ENCODE measurements around the gene OPCML. TPM values are rescaled to one million over a fixed set of nuclear protein-coding genes. Genes with fewer than 3 reads are reported as not detected.

The OPCML gene
- total and polyA plus RNA-seq, 4 donors: under 0.01 to 1.3 (median 0.88) TPM; not detected in 1

DNA sequence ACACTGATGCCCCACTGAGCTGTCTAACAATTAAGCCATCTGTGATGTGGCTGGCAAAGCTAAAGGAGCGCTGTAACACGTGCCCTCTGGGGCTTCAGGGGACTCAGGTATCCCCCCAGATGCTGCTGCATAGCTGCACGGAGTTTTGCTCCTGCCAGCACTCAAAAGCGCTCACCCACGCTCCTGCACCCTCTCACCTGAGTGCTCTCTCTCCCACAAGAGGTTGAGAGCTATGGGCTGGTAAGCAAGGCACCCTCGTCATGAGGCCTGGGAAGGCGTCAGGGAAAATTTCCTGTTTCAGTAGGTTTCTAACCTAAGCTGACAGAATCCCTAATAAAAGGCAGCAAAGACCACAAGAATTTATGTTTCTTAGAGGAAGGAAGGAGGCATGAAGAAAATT is 850.3 kb downstream of the OPCML start:
- intact Hi-C loops (cut with DNase I): no loop called here
- Histone ChIP-seq H3K27me3 (ENCODE audit: control insufficient read depth in 1 of 2, insufficient read depth in 2 of 2, low read length in 1 of 2) (no peaks in the 10 kb centered on the region), H3K36me3 (ENCODE audit: control insufficient read depth in 1 of 2, insufficient read depth in 2 of 2, low read length in 1 of 2) (no peaks in the 10 kb centered on the region), H3K4me3 (ENCODE audit: low read length in 2 of 2) (no peak overlapping the region), H3K4me1 (ENCODE audit: control insufficient read depth in 1 of 2, insufficient read depth in 2 of 2, low read length in 2 of 2) (no peaks in the 10 kb centered on the region), H3K9me3 (ENCODE audit: control insufficient read depth, low read length) (no peaks in the 10 kb centered on the region), H3K27ac (ENCODE audit: low read depth in 1 of 2, low read length in 2 of 2) (no peak overlapping the region)
- 63 to 65% methylated on average over 7 of the region's 7 CpGs for WGBS, 2 donors
- DNase-seq (no peak), ATAC-seq (ENCODE audit: low FRiP score) (no peak)

DNA sequence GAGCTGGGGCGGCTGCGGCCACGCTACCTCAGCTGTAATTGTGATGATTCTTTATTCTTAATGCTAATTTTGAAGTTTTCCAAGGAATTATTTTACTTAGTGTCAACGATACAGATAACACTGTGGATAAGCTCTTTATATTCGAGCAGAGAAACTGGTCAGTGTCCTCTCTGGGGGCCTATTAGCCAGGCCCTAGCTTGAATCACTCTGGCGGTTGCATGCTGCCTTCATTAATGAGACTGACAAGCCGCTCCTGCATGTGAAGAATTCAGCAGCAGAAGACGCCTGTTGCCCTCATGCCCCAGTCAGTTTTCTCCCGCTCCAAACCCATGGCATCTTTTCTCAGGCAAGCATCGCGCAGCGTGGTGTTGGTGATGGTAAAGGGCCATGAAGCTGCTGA is 851.7 kb downstream of the OPCML start:
- no peaks in the 10 kb centered on the region for H3K27me3 ChIP-seq (ENCODE audit: control insufficient read depth in 1 of 2, insufficient read depth in 2 of 2, low read length in 1 of 2)
- DNase-seq (no peak), ATAC-seq (ENCODE audit: low FRiP score) (no peak)
- intact Hi-C loops (cut with DNase I): no loop called here
- H3K4me3 ChIP-seq (ENCODE audit: low read length in 2 of 2): no peak overlapping the region
- WGBS, 2 donors: 75 to 78% methylated on average over 12 of the region's 12 CpGs
- H3K27ac ChIP-seq (ENCODE audit: low read depth in 1 of 2, low read length in 2 of 2): no peak overlapping the region
- H3K36me3 ChIP-seq (ENCODE audit: control insufficient read depth in 1 of 2, insufficient read depth in 2 of 2, low read length in 1 of 2): no peaks in the 10 kb centered on the region
- no peaks in the 10 kb centered on the region for H3K9me3 ChIP-seq (ENCODE audit: control insufficient read depth, low read length)
- H3K4me1 ChIP-seq (ENCODE audit: control insufficient read depth in 1 of 2, insufficient read depth in 2 of 2, low read length in 2 of 2): no peaks in the 10 kb centered on the region

DNA sequence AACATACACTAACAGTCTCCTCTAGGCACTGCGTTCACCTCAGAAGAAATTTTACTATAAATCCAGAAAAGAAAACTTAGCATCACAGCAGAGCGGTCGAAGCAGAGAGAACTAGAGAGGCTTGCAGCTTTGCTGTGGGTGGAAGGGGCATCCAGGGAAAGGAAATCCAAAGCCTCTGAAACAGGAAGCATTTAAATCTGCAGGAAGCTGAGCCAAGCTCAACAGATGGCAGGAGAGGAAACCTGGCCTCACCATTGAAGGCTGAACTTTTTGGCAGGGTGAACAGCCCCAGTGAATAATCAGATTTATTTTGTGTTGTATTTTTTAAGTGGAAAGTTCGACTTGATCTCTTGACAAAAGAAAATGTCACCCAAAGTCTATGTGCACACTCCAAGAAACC is 858.1 kb downstream of the OPCML start:
- intact Hi-C loops (cut with DNase I): no loop called here
- 51% methylated on average over 4 of the region's 4 CpGs for WGBS, 2 donors
- no peak overlapping the region for H3K27ac ChIP-seq (ENCODE audit: low read depth in 1 of 2, low read length in 2 of 2)

DNA sequence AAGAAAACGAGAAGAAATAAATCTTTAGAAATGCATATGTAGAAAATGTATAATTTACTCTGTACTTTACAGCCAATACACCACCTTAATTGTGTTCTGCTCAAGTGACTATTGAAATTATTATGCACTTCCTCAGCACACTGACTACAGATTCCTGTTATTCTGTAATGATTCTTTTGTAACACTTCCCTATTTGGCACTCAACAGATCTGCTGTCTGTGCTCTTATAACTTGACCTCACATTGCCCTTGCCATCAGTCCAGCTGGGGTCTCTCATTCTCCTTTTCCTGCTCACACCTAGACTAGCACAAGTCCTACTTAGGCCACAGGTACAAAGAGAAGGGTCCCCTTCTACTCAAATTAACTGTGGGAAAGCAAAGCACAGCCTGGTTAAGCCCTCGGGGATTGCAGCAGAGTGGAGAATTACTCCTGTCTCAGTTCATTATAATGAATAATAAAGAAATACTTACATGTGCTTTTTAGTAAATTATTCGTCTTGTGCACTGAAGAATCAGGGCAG is 860.4 kb downstream of the OPCML start:
- no peak for ATAC-seq (ENCODE audit: low FRiP score)
- WGBS, 2 donors: 41 to 44% methylated on average over 3 of the region's 3 CpGs
- H3K4me3 ChIP-seq (ENCODE audit: low read length in 2 of 2): no peak overlapping the region

More for the DNA sequence above, 858.1 kb downstream of the OPCML start:
- Histone ChIP-seq H3K4me1 (ENCODE audit: control insufficient read depth in 1 of 2, insufficient read depth in 2 of 2, low read length in 2 of 2) (no peaks in the 10 kb centered on the region), H3K36me3 (ENCODE audit: control insufficient read depth in 1 of 2, insufficient read depth in 2 of 2, low read length in 1 of 2) (no peaks in the 10 kb centered on the region), H3K9me3 (ENCODE audit: control insufficient read depth, low read length) (no peaks in the 10 kb centered on the region), H3K4me3 (ENCODE audit: low read length in 2 of 2) (no peak overlapping the region), H3K27me3 (ENCODE audit: control insufficient read depth in 1 of 2, insufficient read depth in 2 of 2, low read length in 1 of 2) (no peaks in the 10 kb centered on the region)
- DNase-seq (no peak), ATAC-seq (ENCODE audit: low FRiP score) (no peak)

DNA sequence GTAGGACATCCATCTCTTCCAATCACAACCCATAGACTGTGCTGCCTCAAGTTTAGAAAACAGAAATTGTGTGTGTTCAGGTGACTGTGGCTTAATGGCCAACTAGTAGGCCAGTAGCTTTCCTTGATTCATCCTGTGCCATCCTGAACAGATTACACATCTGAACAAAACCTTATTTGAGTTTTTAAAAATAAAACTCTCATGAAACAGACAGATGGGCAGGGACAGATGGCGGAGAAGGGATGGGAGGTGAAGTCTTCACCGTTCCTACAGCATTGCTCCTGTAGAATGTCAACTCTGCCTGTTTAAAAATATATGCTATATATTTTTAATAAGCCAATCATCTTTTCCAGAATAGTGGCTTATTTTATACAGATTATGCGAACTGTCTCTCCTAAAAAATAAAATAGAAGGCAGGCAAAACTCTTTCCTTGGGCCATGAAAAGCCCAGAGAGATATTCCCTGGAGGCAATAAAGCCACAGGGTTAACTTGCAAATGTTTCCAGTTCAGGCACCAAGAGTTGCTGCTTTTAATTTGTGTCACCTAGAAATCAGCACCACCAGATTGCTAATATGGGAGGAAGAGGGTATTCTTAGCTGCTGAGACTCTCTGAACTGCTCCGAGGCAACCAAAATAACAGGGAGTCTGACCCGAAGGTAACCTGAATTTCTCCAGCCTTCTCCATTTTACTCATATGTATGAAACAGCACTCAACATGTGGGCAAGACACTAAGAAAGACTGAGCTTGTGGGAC is 861.2 kb downstream of the OPCML start:
- no peak for DNase-seq
- Histone ChIP-seq H3K27me3 (ENCODE audit: control insufficient read depth in 1 of 2, insufficient read depth in 2 of 2, low read length in 1 of 2) (no peaks in the 10 kb centered on the region), H3K4me1 (ENCODE audit: control insufficient read depth in 1 of 2, insufficient read depth in 2 of 2, low read length in 2 of 2) (no peaks in the 10 kb centered on the region), H3K27ac (ENCODE audit: low read depth in 1 of 2, low read length in 2 of 2) (no peak overlapping the region), H3K9me3 (ENCODE audit: control insufficient read depth, low read length) (no peaks in the 10 kb centered on the region), H3K4me3 (ENCODE audit: low read length in 2 of 2) (no peak overlapping the region), H3K36me3 (ENCODE audit: control insufficient read depth in 1 of 2, insufficient read depth in 2 of 2, low read length in 1 of 2) (no peaks in the 10 kb centered on the region)
- WGBS, 2 donors: 62 to 65% methylated on average over 5 of the region's 5 CpGs
- no peak for ATAC-seq (ENCODE audit: low FRiP score)
- intact Hi-C loops (cut with DNase I): no loop called here

More for the DNA sequence above, 860.4 kb downstream of the OPCML start:
- no peaks in the 10 kb centered on the region for H3K36me3 ChIP-seq (ENCODE audit: control insufficient read depth in 1 of 2, insufficient read depth in 2 of 2, low read length in 1 of 2)
- H3K27me3 ChIP-seq (ENCODE audit: control insufficient read depth in 1 of 2, insufficient read depth in 2 of 2, low read length in 1 of 2): no peaks in the 10 kb centered on the region
- H3K4me1 ChIP-seq (ENCODE audit: control insufficient read depth in 1 of 2, insufficient read depth in 2 of 2, low read length in 2 of 2): no peaks in the 10 kb centered on the region
- intact Hi-C loops (cut with DNase I): no loop called here
- H3K9me3 ChIP-seq (ENCODE audit: control insufficient read depth, low read length): no peaks in the 10 kb centered on the region
- DNase-seq: no peak
- H3K27ac ChIP-seq (ENCODE audit: low read depth in 1 of 2, low read length in 2 of 2): no peak overlapping the region

DNA sequence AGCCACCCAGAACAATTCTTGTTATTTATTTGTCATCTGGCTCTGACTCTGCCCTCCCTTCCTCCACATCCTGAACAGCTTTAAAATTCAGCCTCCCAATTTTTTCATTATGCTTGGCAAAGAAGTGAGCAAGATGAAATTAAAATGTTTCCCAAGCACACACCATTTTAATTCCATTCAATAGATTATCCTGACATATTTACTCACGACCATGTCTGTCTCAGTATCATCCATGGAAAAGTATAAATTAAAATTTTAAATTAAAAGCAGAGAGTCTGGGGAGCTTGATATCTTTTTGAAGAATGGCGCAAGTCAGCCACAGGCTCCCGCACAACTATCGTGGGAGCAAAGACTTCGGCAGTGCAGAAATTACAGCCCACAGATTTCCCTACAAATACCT is 862.4 kb downstream of the OPCML start:
- Histone ChIP-seq H3K27me3 (ENCODE audit: control insufficient read depth in 1 of 2, insufficient read depth in 2 of 2, low read length in 1 of 2) (no peaks in the 10 kb centered on the region), H3K4me3 (ENCODE audit: low read length in 2 of 2) (no peak overlapping the region), H3K36me3 (ENCODE audit: control insufficient read depth in 1 of 2, insufficient read depth in 2 of 2, low read length in 1 of 2) (no peaks in the 10 kb centered on the region), H3K27ac (ENCODE audit: low read depth in 1 of 2, low read length in 2 of 2) (no peak overlapping the region), H3K4me1 (ENCODE audit: control insufficient read depth in 1 of 2, insufficient read depth in 2 of 2, low read length in 2 of 2) (no peaks in the 10 kb centered on the region), H3K9me3 (ENCODE audit: control insufficient read depth, low read length) (no peaks in the 10 kb centered on the region)
- intact Hi-C loops (cut with DNase I): no loop called here
- ATAC-seq (ENCODE audit: low FRiP score): no peak
- 23 to 45% methylated on average over 5 of the region's 5 CpGs for WGBS, 2 donors
- no peak for DNase-seq

DNA sequence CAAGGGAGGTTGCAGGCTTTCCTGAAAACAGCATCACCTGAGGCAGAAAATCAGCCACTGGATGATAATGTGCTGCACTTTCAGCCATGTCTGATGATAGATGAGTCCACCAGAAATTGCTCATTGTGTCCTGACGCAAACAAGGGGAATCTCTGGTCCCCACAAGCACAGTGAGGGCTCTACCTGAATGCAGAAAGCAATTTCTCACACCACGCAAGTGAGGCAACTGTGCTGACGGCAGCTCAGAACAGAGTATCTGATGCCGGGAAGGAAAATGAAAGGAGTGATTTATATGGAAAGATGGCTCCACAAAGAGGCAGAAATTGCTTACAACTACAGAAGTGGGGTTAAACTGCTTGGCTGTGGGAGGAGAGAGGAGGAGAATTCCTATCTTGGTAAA is 867.1 kb downstream of the OPCML start:
- H3K27me3 ChIP-seq (ENCODE audit: control insufficient read depth in 1 of 2, insufficient read depth in 2 of 2, low read length in 1 of 2): no peaks in the 10 kb centered on the region
- H3K4me3 ChIP-seq (ENCODE audit: low read length in 2 of 2): no peak overlapping the region
- no peak overlapping the region for H3K27ac ChIP-seq (ENCODE audit: low read depth in 1 of 2, low read length in 2 of 2)
- 63 to 64% methylated on average over 4 of the region's 4 CpGs for WGBS, 2 donors
- no peaks in the 10 kb centered on the region for H3K4me1 ChIP-seq (ENCODE audit: control insufficient read depth in 1 of 2, insufficient read depth in 2 of 2, low read length in 2 of 2)
- intact Hi-C loops (cut with DNase I): no loop called here
- ATAC-seq (ENCODE audit: low FRiP score) (no peak), DNase-seq (no peak)
- no peaks in the 10 kb centered on the region for H3K9me3 ChIP-seq (ENCODE audit: control insufficient read depth, low read length)
- H3K36me3 ChIP-seq (ENCODE audit: control insufficient read depth in 1 of 2, insufficient read depth in 2 of 2, low read length in 1 of 2): no peaks in the 10 kb centered on the region

DNA sequence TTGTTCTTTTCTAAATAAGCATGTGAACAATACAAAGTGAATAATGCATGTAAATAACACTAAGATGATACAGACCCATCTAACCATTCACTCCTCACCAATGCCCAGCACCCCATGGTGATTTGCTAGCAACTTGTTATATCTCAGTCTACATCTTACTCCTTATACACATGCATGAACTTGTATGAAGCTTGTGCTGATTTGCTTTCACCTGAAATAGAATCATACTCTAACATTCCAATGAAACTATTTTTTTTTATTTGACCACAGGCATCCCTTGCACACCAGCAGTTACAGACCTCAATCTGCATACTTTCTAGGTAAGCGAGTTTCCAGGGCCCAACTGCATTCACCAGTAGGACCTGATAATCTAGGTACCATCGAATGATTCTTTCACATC is 873.6 kb downstream of the OPCML start:
- H3K9me3 ChIP-seq (ENCODE audit: control insufficient read depth, low read length): no peaks in the 10 kb centered on the region
- intact Hi-C loops (cut with DNase I): no loop called here
- no peaks in the 10 kb centered on the region for H3K4me1 ChIP-seq (ENCODE audit: control insufficient read depth in 1 of 2, insufficient read depth in 2 of 2, low read length in 2 of 2)
- ATAC-seq (ENCODE audit: low FRiP score): no peak
- H3K27me3 ChIP-seq (ENCODE audit: control insufficient read depth in 1 of 2, insufficient read depth in 2 of 2, low read length in 1 of 2): no peaks in the 10 kb centered on the region
- 76 to 82% methylated on average over 2 of the region's 2 CpGs for WGBS, 2 donors
- no peak overlapping the region for H3K4me3 ChIP-seq (ENCODE audit: low read length in 2 of 2)
- no peak overlapping the region for H3K27ac ChIP-seq (ENCODE audit: low read depth in 1 of 2, low read length in 2 of 2)
- no peak for DNase-seq
- no peaks in the 10 kb centered on the region for H3K36me3 ChIP-seq (ENCODE audit: control insufficient read depth in 1 of 2, insufficient read depth in 2 of 2, low read length in 1 of 2)

DNA sequence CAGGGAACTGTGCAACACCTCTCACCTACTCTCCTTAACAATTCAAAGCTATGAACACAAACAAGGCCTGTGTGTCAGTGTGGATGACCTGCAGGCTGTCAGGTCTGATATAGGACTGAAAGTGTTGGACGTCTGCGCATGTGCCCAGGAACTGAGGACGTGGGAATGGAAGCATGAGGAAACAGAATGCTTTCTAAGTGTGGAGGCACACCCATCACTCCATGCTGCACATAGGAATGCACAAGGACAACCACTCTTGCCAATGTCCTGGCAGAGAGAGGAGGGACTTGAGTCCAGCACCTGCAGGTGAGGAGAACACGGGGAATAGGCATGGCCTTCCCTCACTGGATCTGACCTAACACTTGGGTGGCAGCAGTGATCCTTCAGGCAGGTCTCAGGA is 874.3 kb downstream of the OPCML start:
- no peaks in the 10 kb centered on the region for H3K9me3 ChIP-seq (ENCODE audit: control insufficient read depth, low read length)
- 78 to 80% methylated on average over 4 of the region's 4 CpGs for WGBS, 2 donors
- no peaks in the 10 kb centered on the region for H3K27me3 ChIP-seq (ENCODE audit: control insufficient read depth in 1 of 2, insufficient read depth in 2 of 2, low read length in 1 of 2)
- no peak for ATAC-seq (ENCODE audit: low FRiP score)
- no peak for DNase-seq
- no peak overlapping the region for H3K4me3 ChIP-seq (ENCODE audit: low read length in 2 of 2)
- H3K36me3 ChIP-seq (ENCODE audit: control insufficient read depth in 1 of 2, insufficient read depth in 2 of 2, low read length in 1 of 2): no peaks in the 10 kb centered on the region
- H3K27ac ChIP-seq (ENCODE audit: low read depth in 1 of 2, low read length in 2 of 2): no peak overlapping the region
- intact Hi-C loops (cut with DNase I): no loop called here
- H3K4me1 ChIP-seq (ENCODE audit: control insufficient read depth in 1 of 2, insufficient read depth in 2 of 2, low read length in 2 of 2): no peaks in the 10 kb centered on the region
